GM13977 (cell line): ENCODE data around the gene MAST4.

Experiments used
- DNase-seq: peaks from one replicate; pipeline ENCODE4 v3.0.0; 2012; ENCODE audit warnings: low spot score
- in situ Hi-C: fragments of 300-500 bp; cut with MboI; formaldehyde crosslinking; loops from one replicate; pipeline ENCODE4 v1.12.0; 2022; ENCODE audit warnings: low sequenced_read_pairs, low pct_unique_long_range_greater_than_20kb, mixed read lengths, inconsistent platforms; ENCODE audit not compliant: unreplicated experiment
- TF ChIP-seq, protein P1 (sequence below): IDR thresholded peaks from 2 replicates; pipeline ENCODE4 v1.5.1; 2012; ENCODE audit warnings: mild to moderate bottlenecking, control low read depth; ENCODE audit not compliant: insufficient read depth; ENCODE audit errors: extremely low read depth, missing control alignments

Gene MAST4

DNA sequence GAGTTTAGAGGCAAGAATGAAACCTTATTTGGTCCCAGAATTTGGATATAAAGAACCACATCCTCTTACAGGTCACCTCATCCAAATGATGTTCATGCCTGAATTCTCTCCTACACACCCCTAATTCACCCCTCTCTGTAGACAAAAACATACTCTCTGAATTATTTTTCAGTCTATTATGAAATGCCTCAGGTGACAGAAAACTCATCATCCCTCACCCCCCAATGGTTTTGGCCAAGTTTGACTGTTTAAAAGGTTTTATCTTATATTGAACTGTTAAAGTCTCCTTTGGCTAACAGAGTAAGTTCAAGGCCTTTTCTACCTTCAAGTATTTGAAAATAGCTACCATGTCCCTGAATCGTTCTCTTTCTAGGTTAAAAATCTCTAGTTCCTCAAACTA is 602.7 kb downstream of the MAST4 start:
- in situ Hi-C loops: no loop called here
- no peak for DNase-seq
- TF ChIP-seq, protein P1, sequence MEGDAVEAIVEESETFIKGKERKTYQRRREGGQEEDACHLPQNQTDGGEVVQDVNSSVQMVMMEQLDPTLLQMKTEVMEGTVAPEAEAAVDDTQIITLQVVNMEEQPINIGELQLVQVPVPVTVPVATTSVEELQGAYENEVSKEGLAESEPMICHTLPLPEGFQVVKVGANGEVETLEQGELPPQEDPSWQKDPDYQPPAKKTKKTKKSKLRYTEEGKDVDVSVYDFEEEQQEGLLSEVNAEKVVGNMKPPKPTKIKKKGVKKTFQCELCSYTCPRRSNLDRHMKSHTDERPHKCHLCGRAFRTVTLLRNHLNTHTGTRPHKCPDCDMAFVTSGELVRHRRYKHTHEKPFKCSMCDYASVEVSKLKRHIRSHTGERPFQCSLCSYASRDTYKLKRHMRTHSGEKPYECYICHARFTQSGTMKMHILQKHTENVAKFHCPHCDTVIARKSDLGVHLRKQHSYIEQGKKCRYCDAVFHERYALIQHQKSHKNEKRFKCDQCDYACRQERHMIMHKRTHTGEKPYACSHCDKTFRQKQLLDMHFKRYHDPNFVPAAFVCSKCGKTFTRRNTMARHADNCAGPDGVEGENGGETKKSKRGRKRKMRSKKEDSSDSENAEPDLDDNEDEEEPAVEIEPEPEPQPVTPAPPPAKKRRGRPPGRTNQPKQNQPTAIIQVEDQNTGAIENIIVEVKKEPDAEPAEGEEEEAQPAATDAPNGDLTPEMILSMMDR: no peak

DNA sequence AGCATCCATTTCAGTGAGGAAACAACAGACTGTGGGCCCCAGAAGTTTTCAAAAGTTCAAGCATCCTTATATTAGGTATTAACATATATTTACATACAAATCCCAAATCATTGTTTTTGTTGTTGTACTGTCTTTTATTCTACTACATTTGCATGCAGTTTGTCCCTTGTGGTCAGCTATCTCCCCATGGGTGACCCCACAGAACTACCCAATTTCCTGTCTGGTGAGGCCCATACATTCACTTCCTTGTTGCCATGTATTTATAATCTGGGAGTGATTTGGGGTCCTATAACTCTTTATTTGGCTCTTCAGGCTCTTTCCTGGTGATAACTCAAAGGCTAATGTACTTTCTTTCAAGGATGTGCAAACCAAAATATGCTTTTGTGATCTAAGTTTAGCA is 603.7 kb downstream of the MAST4 start:
- TF ChIP-seq, protein P1: no peak
- in situ Hi-C loops: loop anchor here (25.0 kb wide), 1 partner anchor 213 kb away; no protein-coding TSS in a partner anchor
- no peak for DNase-seq

DNA sequence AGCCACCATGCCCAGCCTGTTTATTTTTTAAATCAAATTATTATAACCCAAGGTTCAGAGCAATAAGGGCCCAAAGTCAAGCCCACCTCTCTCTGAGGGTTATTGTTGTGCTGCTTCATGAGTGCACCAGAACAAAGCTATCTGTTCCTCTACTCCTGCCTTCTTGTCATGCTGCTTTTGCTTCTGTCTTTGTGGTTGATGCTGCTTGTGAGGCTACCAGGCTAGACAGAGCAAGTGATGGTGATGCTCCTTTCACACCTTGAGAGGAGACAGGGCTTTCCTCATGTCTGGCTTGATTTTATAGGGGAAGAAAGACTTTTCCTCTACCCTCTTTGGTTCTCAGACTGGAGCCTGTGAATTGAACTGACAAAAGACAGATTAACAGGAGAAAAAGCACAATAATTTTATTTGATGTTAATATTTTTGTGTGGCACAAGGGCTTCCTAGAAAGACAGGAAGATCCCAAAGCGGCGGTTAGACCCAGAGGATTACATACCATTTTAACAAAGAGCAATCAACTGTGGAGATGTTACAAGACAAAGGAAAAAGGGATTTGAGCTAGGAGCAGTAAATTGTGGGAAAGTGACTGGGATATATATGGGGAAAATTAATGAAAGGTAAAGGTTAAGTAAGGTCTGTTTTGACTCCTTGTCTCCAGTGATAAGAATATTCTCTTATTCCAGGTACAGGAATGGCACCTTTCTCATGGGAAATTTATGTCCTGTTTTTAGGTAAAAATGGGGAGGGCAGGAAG is 604.8 kb downstream of the MAST4 start:
- TF ChIP-seq, protein P1: no peak
- in situ Hi-C loops: loop anchor here (25.0 kb wide), 1 partner anchor 214 kb away; no protein-coding TSS in a partner anchor

DNA sequence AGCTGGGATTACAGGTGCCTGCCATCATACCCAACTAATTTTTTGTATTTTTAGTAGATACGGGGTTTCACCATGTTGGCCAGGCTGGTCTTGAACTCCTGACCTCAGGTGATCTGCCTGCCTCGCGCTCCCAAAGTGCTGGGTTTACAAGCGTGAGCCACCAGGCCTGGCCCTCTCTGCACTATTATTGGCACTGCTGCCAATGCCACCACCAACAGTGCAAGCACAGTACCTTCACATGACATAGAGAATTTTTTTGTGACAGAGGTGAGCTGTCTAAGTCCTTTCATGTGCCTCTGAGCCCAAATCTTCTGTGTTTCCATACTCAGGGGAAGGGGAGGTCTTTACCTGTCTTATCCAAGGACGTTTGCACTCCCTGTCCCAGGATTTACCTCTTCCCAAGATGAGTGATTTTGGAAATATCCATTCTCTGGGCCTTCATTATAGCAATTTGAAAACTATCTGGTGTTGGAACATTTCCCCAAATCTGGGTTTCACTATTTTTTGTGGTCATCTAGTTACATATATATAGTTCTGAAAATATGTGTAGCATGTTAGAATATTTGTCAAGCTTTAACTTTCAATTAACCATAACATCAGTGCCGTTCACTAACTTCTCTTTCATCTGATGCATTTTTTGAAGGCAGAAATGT is 605.8 kb downstream of the MAST4 start:
- no peak for DNase-seq
- TF ChIP-seq, protein P1: no peak
- in situ Hi-C loops: loop anchor here (25.0 kb wide), 1 partner anchor 215 kb away; no protein-coding TSS in a partner anchor

More for the DNA sequence above, 604.8 kb downstream of the MAST4 start:
- no peak for DNase-seq

DNA sequence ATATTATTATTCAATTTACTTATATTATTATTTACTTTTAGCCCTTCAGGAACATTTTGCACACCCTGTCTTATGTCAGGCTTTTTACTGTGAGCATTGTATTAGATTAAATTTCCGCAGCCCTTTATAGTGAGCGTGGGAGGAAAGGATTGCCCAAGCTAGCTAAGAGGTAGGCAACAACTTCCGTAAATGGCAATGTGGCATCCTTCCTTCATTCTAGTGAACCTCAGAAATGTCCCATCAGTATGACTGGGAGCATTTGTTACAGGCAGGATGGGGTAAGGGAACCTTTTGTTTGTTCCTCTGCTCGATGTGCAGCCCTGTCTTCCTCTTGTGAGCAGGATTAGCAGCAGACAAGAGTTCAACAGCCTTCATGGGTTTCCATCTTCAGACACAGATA is 606.6 kb downstream of the MAST4 start:
- TF ChIP-seq, protein P1: no peak
- in situ Hi-C loops: loop anchor here (25.0 kb wide), 1 partner anchor 216 kb away; no protein-coding TSS in a partner anchor
- no peak for DNase-seq

DNA sequence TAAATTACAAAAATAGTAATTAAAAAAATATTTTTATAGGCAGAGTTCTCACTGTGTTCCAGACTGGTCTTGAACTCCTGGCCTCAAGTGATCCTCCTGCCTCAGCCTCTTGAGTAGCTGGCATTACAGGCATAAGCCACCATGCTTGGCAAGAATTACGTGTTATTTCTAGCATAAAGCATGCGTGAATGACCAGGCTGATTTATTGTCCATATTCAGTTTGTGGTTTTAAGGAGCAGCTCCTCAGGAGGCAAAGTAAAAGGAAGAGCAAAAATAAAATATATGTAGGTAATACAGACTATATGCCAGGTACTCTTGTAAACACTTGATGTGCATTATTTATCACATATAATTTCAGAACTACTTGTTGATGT is 607.5 kb downstream of the MAST4 start:
- DNase-seq: no peak
- in situ Hi-C loops: loop anchor here (25.0 kb wide), 1 partner anchor 216 kb away; no protein-coding TSS in a partner anchor
- TF ChIP-seq, protein P1: no peak
